WTC11 (cell line): Measurements from ENCODE around the gene LCN15.
"Not testable (repeated sequence)": the region's sequence is repeated elsewhere in the genome, so short reads cannot be mapped to it uniquely, and the experiment has no call there.

Experiments used
- CBFB ChIP-seq: sonication (generic); formaldehyde crosslinking; IDR thresholded peaks from 2 replicates; pipeline ENCODE4 v1.8.1; 2022; ENCODE audit warnings: mild to moderate bottlenecking, low read depth, missing genetic modification reagents
- CTCF ChIP-seq: fragments of 200-600 bp; IDR thresholded peaks from 2 replicates; pipeline ENCODE4 v1.8.0; 2022; ENCODE audit warnings: antibody characterized with exemption
- GABPB1 ChIP-seq: sonication (generic); formaldehyde crosslinking; IDR thresholded peaks from 2 replicates; pipeline ENCODE4 v1.8.1; 2023; ENCODE audit warnings: mild to moderate bottlenecking, missing genetic modification reagents
- JAZF1 ChIP-seq: fragments of 250-450 bp; sonication (Bioruptor Pico); IDR thresholded peaks from 2 replicates; pipeline ENCODE4 v1.9.0; 2021; ENCODE audit warnings: moderate library complexity, mild to moderate bottlenecking, inconsistent platforms
- RORB ChIP-seq: fragments of 250-450 bp; sonication (Bioruptor Pico); IDR thresholded peaks from 2 replicates; pipeline ENCODE4 v1.9.0; 2021; ENCODE audit warnings: mild to moderate bottlenecking
- SP1 ChIP-seq: sonication (generic); formaldehyde crosslinking; conservative IDR thresholded peaks from 2 replicates; pipeline ENCODE4 v1.8.1; 2022; ENCODE audit warnings: missing genetic modification reagents
- ZNF121 ChIP-seq: sonication (generic); formaldehyde crosslinking; IDR thresholded peaks from 2 replicates; pipeline ENCODE4 v1.8.0; 2023; ENCODE audit warnings: missing genetic modification reagents
- TF ChIP-seq, protein P1 (sequence below): sonication (generic); formaldehyde crosslinking; IDR thresholded peaks from 2 replicates; pipeline ENCODE4 v1.8.1; 2023; ENCODE audit warnings: mild to moderate bottlenecking, missing genetic modification reagents
- TF ChIP-seq, protein P2 (sequence below): sonication (generic); formaldehyde crosslinking; IDR thresholded peaks from 2 replicates; pipeline ENCODE4 v1.8.0; 2022; ENCODE audit warnings: mild to moderate bottlenecking, missing genetic modification reagents
- TF ChIP-seq, protein P3 (sequence below): sonication (generic); formaldehyde crosslinking; IDR thresholded peaks from 2 replicates; pipeline ENCODE4 v1.8.1; 2022; ENCODE audit warnings: low read depth, mild to moderate bottlenecking, moderate library complexity, missing genetic modification reagents, borderline replicate concordance
- TF ChIP-seq, protein P4 (sequence below): sonication (generic); formaldehyde crosslinking; IDR thresholded peaks from 2 replicates; pipeline ENCODE4 v1.8.1; 2022; ENCODE audit warnings: mild to moderate bottlenecking, missing genetic modification reagents, moderate library complexity, borderline replicate concordance
- TF ChIP-seq, protein P5 (sequence below): sonication (generic); formaldehyde crosslinking; conservative IDR thresholded peaks from 2 replicates; pipeline ENCODE4 v1.8.1; 2022; ENCODE audit warnings: mild to moderate bottlenecking, missing genetic modification reagents

DNA sequence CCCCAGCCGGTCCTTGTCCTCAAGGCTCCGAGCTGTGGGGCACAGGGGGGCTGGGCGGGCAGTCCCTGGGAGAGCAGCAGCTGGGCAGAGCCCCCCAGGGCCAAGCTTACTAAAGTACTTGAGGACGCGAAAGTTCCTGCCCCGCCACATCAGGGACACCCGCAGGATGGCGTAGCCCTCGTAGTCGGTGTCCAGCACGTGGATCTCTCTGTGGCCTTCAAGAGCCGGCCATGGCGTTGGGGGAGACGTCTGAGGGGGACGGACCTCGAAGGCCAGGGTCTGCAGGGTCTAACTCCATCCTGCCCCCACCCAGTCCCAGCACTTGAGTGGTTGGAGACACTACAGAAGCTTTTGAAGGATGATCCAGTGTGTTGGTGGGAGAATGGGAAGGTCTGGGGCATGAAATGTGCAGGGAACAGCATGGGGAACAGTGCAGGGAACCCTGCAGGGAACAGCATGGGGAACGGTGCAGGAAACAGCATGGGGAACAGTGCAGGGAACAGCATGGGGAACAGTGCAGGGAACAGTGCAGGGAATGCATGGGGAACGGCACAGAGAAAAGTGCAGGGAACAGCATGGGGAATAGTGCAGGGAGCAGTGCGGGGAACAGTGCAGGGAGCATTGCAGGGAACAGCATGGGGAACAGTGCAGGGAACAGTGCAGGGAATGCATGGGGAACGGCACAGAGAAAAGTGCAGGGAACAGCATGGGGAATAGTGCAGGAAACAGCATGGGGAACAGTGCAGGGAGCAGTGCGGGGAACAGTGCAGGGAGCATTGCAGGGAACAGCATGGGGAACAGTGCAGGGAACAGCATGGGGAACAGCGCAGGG is 8.8 kb downstream of the LCN15 start:
- TF ChIP-seq CTCF; RORB; GABPB1 (CRISPR knock-in tag); CBFB (CRISPR knock-in tag); JAZF1 (CRISPR knock-in tag); ZNF121 (CRISPR knock-in tag); SP1: not testable (repeated sequence)
- TF ChIP-seq, protein P1, sequence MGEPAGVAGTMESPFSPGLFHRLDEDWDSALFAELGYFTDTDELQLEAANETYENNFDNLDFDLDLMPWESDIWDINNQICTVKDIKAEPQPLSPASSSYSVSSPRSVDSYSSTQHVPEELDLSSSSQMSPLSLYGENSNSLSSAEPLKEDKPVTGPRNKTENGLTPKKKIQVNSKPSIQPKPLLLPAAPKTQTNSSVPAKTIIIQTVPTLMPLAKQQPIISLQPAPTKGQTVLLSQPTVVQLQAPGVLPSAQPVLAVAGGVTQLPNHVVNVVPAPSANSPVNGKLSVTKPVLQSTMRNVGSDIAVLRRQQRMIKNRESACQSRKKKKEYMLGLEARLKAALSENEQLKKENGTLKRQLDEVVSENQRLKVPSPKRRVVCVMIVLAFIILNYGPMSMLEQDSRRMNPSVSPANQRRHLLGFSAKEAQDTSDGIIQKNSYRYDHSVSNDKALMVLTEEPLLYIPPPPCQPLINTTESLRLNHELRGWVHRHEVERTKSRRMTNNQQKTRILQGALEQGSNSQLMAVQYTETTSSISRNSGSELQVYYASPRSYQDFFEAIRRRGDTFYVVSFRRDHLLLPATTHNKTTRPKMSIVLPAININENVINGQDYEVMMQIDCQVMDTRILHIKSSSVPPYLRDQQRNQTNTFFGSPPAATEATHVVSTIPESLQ (CRISPR knock-in tag), result not testable (repeated sequence)
- TF ChIP-seq, protein P2, sequence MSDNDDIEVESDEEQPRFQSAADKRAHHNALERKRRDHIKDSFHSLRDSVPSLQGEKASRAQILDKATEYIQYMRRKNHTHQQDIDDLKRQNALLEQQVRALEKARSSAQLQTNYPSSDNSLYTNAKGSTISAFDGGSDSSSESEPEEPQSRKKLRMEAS (CRISPR knock-in tag), result not testable (repeated sequence)
- TF ChIP-seq, protein P3, sequence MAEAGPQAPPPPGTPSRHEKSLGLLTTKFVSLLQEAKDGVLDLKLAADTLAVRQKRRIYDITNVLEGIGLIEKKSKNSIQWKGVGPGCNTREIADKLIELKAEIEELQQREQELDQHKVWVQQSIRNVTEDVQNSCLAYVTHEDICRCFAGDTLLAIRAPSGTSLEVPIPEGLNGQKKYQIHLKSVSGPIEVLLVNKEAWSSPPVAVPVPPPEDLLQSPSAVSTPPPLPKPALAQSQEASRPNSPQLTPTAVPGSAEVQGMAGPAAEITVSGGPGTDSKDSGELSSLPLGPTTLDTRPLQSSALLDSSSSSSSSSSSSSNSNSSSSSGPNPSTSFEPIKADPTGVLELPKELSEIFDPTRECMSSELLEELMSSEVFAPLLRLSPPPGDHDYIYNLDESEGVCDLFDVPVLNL (CRISPR knock-in tag), result not testable (repeated sequence)
- TF ChIP-seq, protein P4, sequence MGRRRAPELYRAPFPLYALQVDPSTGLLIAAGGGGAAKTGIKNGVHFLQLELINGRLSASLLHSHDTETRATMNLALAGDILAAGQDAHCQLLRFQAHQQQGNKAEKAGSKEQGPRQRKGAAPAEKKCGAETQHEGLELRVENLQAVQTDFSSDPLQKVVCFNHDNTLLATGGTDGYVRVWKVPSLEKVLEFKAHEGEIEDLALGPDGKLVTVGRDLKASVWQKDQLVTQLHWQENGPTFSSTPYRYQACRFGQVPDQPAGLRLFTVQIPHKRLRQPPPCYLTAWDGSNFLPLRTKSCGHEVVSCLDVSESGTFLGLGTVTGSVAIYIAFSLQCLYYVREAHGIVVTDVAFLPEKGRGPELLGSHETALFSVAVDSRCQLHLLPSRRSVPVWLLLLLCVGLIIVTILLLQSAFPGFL (CRISPR knock-in tag), result not testable (repeated sequence)
- TF ChIP-seq, protein P5, sequence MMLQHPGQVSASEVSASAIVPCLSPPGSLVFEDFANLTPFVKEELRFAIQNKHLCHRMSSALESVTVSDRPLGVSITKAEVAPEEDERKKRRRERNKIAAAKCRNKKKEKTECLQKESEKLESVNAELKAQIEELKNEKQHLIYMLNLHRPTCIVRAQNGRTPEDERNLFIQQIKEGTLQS (CRISPR knock-in tag), result not testable (repeated sequence)
